Measurements from ENCODE around the gene PALB2.

Gene PALB2

GRCh38 chr16:23573817-23574216 lies 67.3 kb downstream of the PALB2 start:
- no peak overlapping the region for H3K27ac ChIP-seq (ENCODE audit: insufficient read depth in 1 of 2, low read depth in 1 of 2, low read length in 2 of 2, poor library complexity in 1 of 2, severe bottlenecking in 2 of 2)
- no peak for DNase-seq
- no peaks in the 10 kb centered on the region for H3K4me1 ChIP-seq (ENCODE audit: control extremely low read depth in 1 of 4, control insufficient read depth in 4 of 4, insufficient read depth in 4 of 4, low read length in 3 of 4)
- no peak overlapping the region for H3K4me3 ChIP-seq (ENCODE audit: control insufficient read depth in 1 of 7, extremely low read depth in 1 of 7, insufficient read depth in 4 of 7, low read depth in 2 of 7, low read length in 6 of 7)
- CTCF ChIA-PET = no interaction called here
- no peaks in the 10 kb centered on the region for H3K27me3 ChIP-seq (replicated peaks in 2 of 5; ENCODE audit: control insufficient read depth in 4 of 5, insufficient read depth in 5 of 5, low read length in 4 of 5)
- WGBS (ENCODE audit: insufficient coverage) = 100% methylated on average over 4 of the region's 5 CpGs
- peaks cover 6 to 58% (median 44%) of the 10 kb centered on the region in 4 experiments for H3K36me3 ChIP-seq (ENCODE audit: control insufficient read depth in 4 of 4, insufficient read depth in 4 of 4, low read length in 3 of 4)
- no peaks in the 10 kb centered on the region for H3K9me3 ChIP-seq (ENCODE audit: control extremely low read depth in 1 of 5, control insufficient read depth in 4 of 5, insufficient read depth in 2 of 5, low read depth in 1 of 5, low read length in 4 of 5)
- POLR2A ChIA-PET = no interaction called here

GRCh38 chr16:23572394-23572793 lies 68.7 kb downstream of the PALB2 start:
- ChIA-PET POLR2A (no interaction called here), CTCF (interaction anchor here (1.2 kb wide), 1 partner anchor 15 kb away, joined by 4 read pairs; the partner anchor contains the start of gene UBFD1)
- Histone ChIP-seq H3K36me3 (ENCODE audit: control insufficient read depth in 4 of 4, insufficient read depth in 4 of 4, low read length in 3 of 4) (peaks cover 4 to 71% (median 45%) of the 10 kb centered on the region in 4 experiments), H3K27me3 (replicated peaks in 2 of 5; ENCODE audit: control insufficient read depth in 4 of 5, insufficient read depth in 5 of 5, low read length in 4 of 5) (no peaks in the 10 kb centered on the region), H3K4me3 (ENCODE audit: control insufficient read depth in 1 of 7, extremely low read depth in 1 of 7, insufficient read depth in 4 of 7, low read depth in 2 of 7, low read length in 6 of 7) (no peak overlapping the region), H3K4me1 (ENCODE audit: control extremely low read depth in 1 of 4, control insufficient read depth in 4 of 4, insufficient read depth in 4 of 4, low read length in 3 of 4) (no peaks in the 10 kb centered on the region), H3K9me3 (ENCODE audit: control extremely low read depth in 1 of 5, control insufficient read depth in 4 of 5, insufficient read depth in 2 of 5, low read depth in 1 of 5, low read length in 4 of 5) (no peaks in the 10 kb centered on the region), H3K27ac (ENCODE audit: insufficient read depth in 1 of 2, low read depth in 1 of 2, low read length in 2 of 2, poor library complexity in 1 of 2, severe bottlenecking in 2 of 2) (no peak overlapping the region)
- 95% methylated on average over 7 of the region's 9 CpGs for WGBS (ENCODE audit: insufficient coverage)
- DNase-seq = no peak

GRCh38 chr16:23571895-23572294 lies 69.2 kb downstream of the PALB2 start:
- no peaks in the 10 kb centered on the region for H3K9me3 ChIP-seq (ENCODE audit: control extremely low read depth in 1 of 5, control insufficient read depth in 4 of 5, insufficient read depth in 2 of 5, low read depth in 1 of 5, low read length in 4 of 5)
- CTCF ChIA-PET = interaction anchor here (1.2 kb wide), 1 partner anchor 14 kb away, joined by 4 read pairs; the partner anchor contains the start of gene UBFD1
- H3K27ac ChIP-seq (ENCODE audit: insufficient read depth in 1 of 2, low read depth in 1 of 2, low read length in 2 of 2, poor library complexity in 1 of 2, severe bottlenecking in 2 of 2) = no peak overlapping the region
- WGBS (ENCODE audit: insufficient coverage) = 100% methylated on average over 4 of the region's 5 CpGs
- no peaks in the 10 kb centered on the region for H3K27me3 ChIP-seq (replicated peaks in 2 of 5; ENCODE audit: control insufficient read depth in 4 of 5, insufficient read depth in 5 of 5, low read length in 4 of 5)
- peaks cover 6 to 76% (median 49%) of the 10 kb centered on the region in 4 experiments for H3K36me3 ChIP-seq (ENCODE audit: control insufficient read depth in 4 of 4, insufficient read depth in 4 of 4, low read length in 3 of 4)
- no peak for DNase-seq
- H3K4me3 ChIP-seq (ENCODE audit: control insufficient read depth in 1 of 7, extremely low read depth in 1 of 7, insufficient read depth in 4 of 7, low read depth in 2 of 7, low read length in 6 of 7) = no peak overlapping the region
- POLR2A ChIA-PET = no interaction called here
- H3K4me1 ChIP-seq (ENCODE audit: control extremely low read depth in 1 of 4, control insufficient read depth in 4 of 4, insufficient read depth in 4 of 4, low read length in 3 of 4) = no peaks in the 10 kb centered on the region

GRCh38 chr16:23570992-23571632 lies 70.0 kb downstream of the PALB2 start:
- CTCF ChIA-PET = interaction anchor here (2.0 kb wide), 1 partner anchor 13 kb away, joined by 8 read pairs; the partner anchor contains the start of genes EARS2 and UBFD1
- H3K4me3 ChIP-seq (ENCODE audit: control insufficient read depth in 1 of 7, extremely low read depth in 1 of 7, insufficient read depth in 4 of 7, low read depth in 2 of 7, low read length in 6 of 7) = no peak overlapping the region

GRCh38 chr16:23567602-23568001 lies 73.5 kb downstream of the PALB2 start:
- H3K4me3 ChIP-seq (ENCODE audit: control insufficient read depth in 1 of 7, extremely low read depth in 1 of 7, insufficient read depth in 4 of 7, low read depth in 2 of 7, low read length in 6 of 7) = no peak overlapping the region
- no peaks in the 10 kb centered on the region for H3K9me3 ChIP-seq (ENCODE audit: control extremely low read depth in 1 of 5, control insufficient read depth in 4 of 5, insufficient read depth in 2 of 5, low read depth in 1 of 5, low read length in 4 of 5)
- no peaks in the 10 kb centered on the region for H3K27me3 ChIP-seq (replicated peaks in 2 of 5; ENCODE audit: control insufficient read depth in 4 of 5, insufficient read depth in 5 of 5, low read length in 4 of 5)
- ChIA-PET POLR2A (no interaction called here), CTCF (interaction anchor here (0.6 kb wide), 1 partner anchor 9 kb away, joined by 4 read pairs; no protein-coding TSS in a partner anchor)
- H3K4me1 ChIP-seq (ENCODE audit: control extremely low read depth in 1 of 4, control insufficient read depth in 4 of 4, insufficient read depth in 4 of 4, low read length in 3 of 4) = no peaks in the 10 kb centered on the region
- H3K36me3 ChIP-seq (ENCODE audit: control insufficient read depth in 4 of 4, insufficient read depth in 4 of 4, low read length in 3 of 4) = peaks cover 22 to 92% (median 70%) of the 10 kb centered on the region in 4 experiments
- 97% methylated on average over 3 of the region's 3 CpGs for WGBS (ENCODE audit: insufficient coverage)
- no peak for DNase-seq
- no peak overlapping the region for H3K27ac ChIP-seq (ENCODE audit: insufficient read depth in 1 of 2, low read depth in 1 of 2, low read length in 2 of 2, poor library complexity in 1 of 2, severe bottlenecking in 2 of 2)

More at GRCh38 chr16:23570992-23571632, 70.0 kb downstream of the PALB2 start:
- POLR2A ChIA-PET = interaction anchor here (0.6 kb wide), 1 partner anchor 371 kb away, joined by 3 read pairs; no protein-coding TSS in a partner anchor
- Histone ChIP-seq H3K27ac (ENCODE audit: insufficient read depth in 1 of 2, low read depth in 1 of 2, low read length in 2 of 2, poor library complexity in 1 of 2, severe bottlenecking in 2 of 2) (no peak overlapping the region), H3K9me3 (ENCODE audit: control extremely low read depth in 1 of 5, control insufficient read depth in 4 of 5, insufficient read depth in 2 of 5, low read depth in 1 of 5, low read length in 4 of 5) (no peaks in the 10 kb centered on the region), H3K4me1 (ENCODE audit: control extremely low read depth in 1 of 4, control insufficient read depth in 4 of 4, insufficient read depth in 4 of 4, low read length in 3 of 4) (no peaks in the 10 kb centered on the region), H3K27me3 (replicated peaks in 2 of 5; ENCODE audit: control insufficient read depth in 4 of 5, insufficient read depth in 5 of 5, low read length in 4 of 5) (no peaks in the 10 kb centered on the region), H3K36me3 (ENCODE audit: control insufficient read depth in 4 of 4, insufficient read depth in 4 of 4, low read length in 3 of 4) (peaks cover 8 to 77% (median 53%) of the 10 kb centered on the region in 4 experiments)
- no peak for DNase-seq
- WGBS (ENCODE audit: insufficient coverage) = 92% methylated on average over 4 of the region's 8 CpGs

GRCh38 chr16:23566724-23567123 lies 74.4 kb downstream of the PALB2 start:
- Histone ChIP-seq H3K27ac (ENCODE audit: insufficient read depth in 1 of 2, low read depth in 1 of 2, low read length in 2 of 2, poor library complexity in 1 of 2, severe bottlenecking in 2 of 2) (no peak overlapping the region), H3K4me3 (ENCODE audit: control insufficient read depth in 1 of 7, extremely low read depth in 1 of 7, insufficient read depth in 4 of 7, low read depth in 2 of 7, low read length in 6 of 7) (no peak overlapping the region), H3K36me3 (ENCODE audit: control insufficient read depth in 4 of 4, insufficient read depth in 4 of 4, low read length in 3 of 4) (peaks cover 26 to 92% (median 71%) of the 10 kb centered on the region in 4 experiments), H3K4me1 (ENCODE audit: control extremely low read depth in 1 of 4, control insufficient read depth in 4 of 4, insufficient read depth in 4 of 4, low read length in 3 of 4) (no peaks in the 10 kb centered on the region), H3K9me3 (ENCODE audit: control extremely low read depth in 1 of 5, control insufficient read depth in 4 of 5, insufficient read depth in 2 of 5, low read depth in 1 of 5, low read length in 4 of 5) (no peaks in the 10 kb centered on the region), H3K27me3 (replicated peaks in 2 of 5; ENCODE audit: control insufficient read depth in 4 of 5, insufficient read depth in 5 of 5, low read length in 4 of 5) (no peaks in the 10 kb centered on the region)
- ChIA-PET POLR2A (no interaction called here), CTCF (interaction anchor here (1.2 kb wide), 1 partner anchor 10 kb away, joined by 3 read pairs; no protein-coding TSS in a partner anchor)
- 99% methylated on average over 8 of the region's 8 CpGs for WGBS (ENCODE audit: insufficient coverage)
- DNase-seq = no peak

- Histone ChIP-seq H3K27me3 (replicated peaks in 2 of 5; ENCODE audit: control insufficient read depth in 4 of 5, insufficient read depth in 5 of 5, low read length in 4 of 5) (no peaks in the 10 kb centered on the region), H3K36me3 (ENCODE audit: control insufficient read depth in 4 of 4, insufficient read depth in 4 of 4, low read length in 3 of 4) (peaks cover 37 to 91% (median 67%) of the 10 kb centered on the region in 4 experiments), H3K4me1 (ENCODE audit: control extremely low read depth in 1 of 4, control insufficient read depth in 4 of 4, insufficient read depth in 4 of 4, low read length in 3 of 4) (no peaks in the 10 kb centered on the region), H3K4me3 (ENCODE audit: control insufficient read depth in 1 of 7, extremely low read depth in 1 of 7, insufficient read depth in 4 of 7, low read depth in 2 of 7, low read length in 6 of 7) (no peak overlapping the region), H3K9me3 (ENCODE audit: control extremely low read depth in 1 of 5, control insufficient read depth in 4 of 5, insufficient read depth in 2 of 5, low read depth in 1 of 5, low read length in 4 of 5) (no peaks in the 10 kb centered on the region), H3K27ac (ENCODE audit: insufficient read depth in 1 of 2, low read depth in 1 of 2, low read length in 2 of 2, poor library complexity in 1 of 2, severe bottlenecking in 2 of 2) (no peak overlapping the region)
- POLR2A ChIA-PET = no interaction called here
- DNase-seq = no peak
- CTCF ChIA-PET = no interaction called here
- 97% methylated on average over 8 of the region's 9 CpGs for WGBS (ENCODE audit: insufficient coverage)
These were observed 76.3 kb downstream of the PALB2 start for GRCh38 chr16:23564575-23565363.
